WERI-Rb-1 (cell line): ENCODE data around the gene OPRM1.

Experiments used
- DNase-seq: peaks from one replicate; pipeline ENCODE4 v3.0.0-alpha.2; 2020
- H3K27ac ChIP-seq: fragments of 250-450 bp; sonication (Bioruptor Pico); 2 replicates; pipeline ENCODE4 v1.5.1; 2020; ENCODE audit warnings: mild to moderate bottlenecking, moderate library complexity
- H3K27me3 ChIP-seq: fragments of 250-450 bp; sonication (Bioruptor Pico); 2 replicates; pipeline ENCODE4 v1.5.1; 2021; ENCODE audit warnings: mild to moderate bottlenecking, low read depth, moderate library complexity; ENCODE audit not compliant: insufficient read depth, severe bottlenecking
- H3K36me3 ChIP-seq: fragments of 250-450 bp; sonication (Bioruptor Pico); 2 replicates; pipeline ENCODE4 v1.5.1; 2020; ENCODE audit warnings: mild to moderate bottlenecking, moderate library complexity
- H3K4me3 ChIP-seq: 2 replicates; pipeline ENCODE4 v1.5.1; 2011; ENCODE audit warnings: low read depth, mild to moderate bottlenecking, control low read depth, low read length
- H3K9me3 ChIP-seq: fragments of 250-450 bp; sonication (Bioruptor Pico); 2 replicates; pipeline ENCODE4 v1.5.1; 2021; ENCODE audit warnings: mild to moderate bottlenecking, moderate library complexity; ENCODE audit not compliant: severe bottlenecking
- TF ChIP-seq, protein P1 (sequence below): IDR thresholded peaks from 2 replicates; pipeline ENCODE4 v1.5.1; 2011; ENCODE audit warnings: low read depth, mild to moderate bottlenecking, control low read depth, inconsistent platforms, low read length

Gene OPRM1

DNA sequence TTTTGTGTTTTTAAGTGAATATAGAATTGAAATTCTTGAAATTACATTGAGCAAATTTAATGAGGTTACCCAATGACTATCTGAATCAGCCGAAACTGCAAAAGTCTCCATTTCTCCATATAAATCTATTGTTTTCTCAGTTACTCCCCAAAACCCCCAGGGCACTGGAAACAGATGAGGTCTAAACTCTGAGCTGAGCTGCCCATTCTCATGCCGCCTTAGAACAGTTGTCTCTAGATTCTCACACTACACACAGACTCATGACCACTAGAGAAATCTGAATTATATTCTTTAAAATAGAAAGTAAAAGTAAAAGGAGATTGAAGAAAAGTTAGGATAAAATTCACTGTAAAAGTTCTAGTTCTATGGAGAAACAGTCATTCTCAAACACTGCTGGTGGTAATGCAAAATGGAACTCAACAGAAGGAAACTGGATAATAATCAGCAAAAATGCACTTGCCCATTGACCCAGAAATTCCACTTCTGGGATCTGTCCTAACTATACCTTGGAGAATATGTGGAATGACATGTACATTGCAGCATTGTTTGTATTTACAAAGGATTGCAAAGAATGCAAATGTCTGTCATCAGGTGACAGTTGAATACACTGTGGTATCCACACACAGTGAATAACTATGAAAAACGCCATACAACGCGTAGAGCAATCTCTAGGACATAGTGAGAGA lies 192.0 kb downstream of the OPRM1 start:
- DNase-seq, result no peak
- no peaks in the 10 kb centered on the region for H3K27me3 ChIP-seq
- TF ChIP-seq, protein P1, sequence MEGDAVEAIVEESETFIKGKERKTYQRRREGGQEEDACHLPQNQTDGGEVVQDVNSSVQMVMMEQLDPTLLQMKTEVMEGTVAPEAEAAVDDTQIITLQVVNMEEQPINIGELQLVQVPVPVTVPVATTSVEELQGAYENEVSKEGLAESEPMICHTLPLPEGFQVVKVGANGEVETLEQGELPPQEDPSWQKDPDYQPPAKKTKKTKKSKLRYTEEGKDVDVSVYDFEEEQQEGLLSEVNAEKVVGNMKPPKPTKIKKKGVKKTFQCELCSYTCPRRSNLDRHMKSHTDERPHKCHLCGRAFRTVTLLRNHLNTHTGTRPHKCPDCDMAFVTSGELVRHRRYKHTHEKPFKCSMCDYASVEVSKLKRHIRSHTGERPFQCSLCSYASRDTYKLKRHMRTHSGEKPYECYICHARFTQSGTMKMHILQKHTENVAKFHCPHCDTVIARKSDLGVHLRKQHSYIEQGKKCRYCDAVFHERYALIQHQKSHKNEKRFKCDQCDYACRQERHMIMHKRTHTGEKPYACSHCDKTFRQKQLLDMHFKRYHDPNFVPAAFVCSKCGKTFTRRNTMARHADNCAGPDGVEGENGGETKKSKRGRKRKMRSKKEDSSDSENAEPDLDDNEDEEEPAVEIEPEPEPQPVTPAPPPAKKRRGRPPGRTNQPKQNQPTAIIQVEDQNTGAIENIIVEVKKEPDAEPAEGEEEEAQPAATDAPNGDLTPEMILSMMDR, result no peak
- H3K9me3 ChIP-seq, result no peaks in the 10 kb centered on the region
- no peak overlapping the region for H3K27ac ChIP-seq
- no peaks in the 10 kb centered on the region for H3K36me3 ChIP-seq
- H3K4me3 ChIP-seq, result no peak overlapping the region

DNA sequence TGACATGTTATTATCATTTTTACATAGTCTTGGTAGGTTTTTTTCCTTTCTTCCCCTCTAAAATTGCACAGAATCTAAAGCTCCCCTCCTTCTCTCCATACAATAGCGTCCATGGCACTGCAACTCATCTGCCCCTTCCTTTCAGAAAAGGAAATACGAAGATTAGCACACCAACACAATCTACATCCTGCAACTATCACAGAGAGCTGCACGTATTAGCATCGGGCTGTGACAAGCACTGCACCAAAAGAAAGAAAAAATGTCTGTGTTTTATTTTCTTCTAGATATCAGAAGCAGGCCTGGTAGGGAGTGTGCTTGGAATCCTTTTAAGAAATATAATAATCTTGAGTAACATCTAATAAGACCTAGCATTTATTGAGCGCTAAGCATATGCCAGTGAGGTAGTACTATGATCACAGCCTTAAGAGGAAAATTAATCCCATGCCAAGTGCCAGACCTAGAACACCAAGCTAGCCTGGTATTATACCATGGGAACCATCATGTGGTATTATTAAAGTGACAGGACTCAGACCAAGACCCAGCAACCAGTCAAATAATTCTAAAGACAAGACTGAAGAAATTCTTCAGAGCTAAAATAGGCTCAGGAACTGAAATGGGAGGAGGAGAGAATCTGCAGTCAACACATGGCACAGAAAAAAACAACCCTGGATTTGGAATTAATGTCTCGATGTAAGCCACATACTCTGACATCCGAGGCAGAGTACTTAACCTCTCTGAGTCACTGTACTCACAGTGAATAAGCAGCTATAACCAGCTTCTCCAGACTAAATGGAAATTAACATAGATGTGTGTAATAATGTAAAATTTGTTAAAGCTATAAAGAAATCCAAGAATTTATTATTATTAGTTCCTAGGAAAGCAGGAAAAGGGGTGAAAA lies 193.2 kb downstream of the OPRM1 start:
- Histone ChIP-seq H3K4me3 (no peak overlapping the region), H3K9me3 (no peaks in the 10 kb centered on the region), H3K27ac (no peak overlapping the region), H3K27me3 (no peaks in the 10 kb centered on the region), H3K36me3 (no peaks in the 10 kb centered on the region)
- no peak for DNase-seq
- TF ChIP-seq, protein P1, result no peak

DNA sequence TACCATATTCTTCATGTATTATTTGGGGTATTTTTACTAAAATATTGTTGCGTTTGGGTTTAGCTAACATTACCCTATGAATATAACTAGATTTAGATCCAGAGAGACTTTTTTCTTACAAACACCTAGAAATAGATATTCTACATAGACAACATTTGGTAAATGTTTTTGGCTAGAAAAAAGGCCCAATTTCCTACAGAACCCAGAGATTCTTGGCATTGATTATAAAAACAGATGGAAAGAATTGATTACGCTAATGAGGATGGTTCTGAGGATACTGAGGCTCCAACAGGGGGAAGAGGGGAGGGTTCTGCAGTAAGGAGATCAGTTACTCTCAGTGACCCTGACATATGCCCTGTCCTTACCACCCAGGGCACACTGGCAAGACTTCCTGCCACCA lies 194.3 kb downstream of the OPRM1 start:
- Histone ChIP-seq H3K36me3 (no peaks in the 10 kb centered on the region), H3K27ac (no peak overlapping the region), H3K27me3 (no peaks in the 10 kb centered on the region), H3K9me3 (no peaks in the 10 kb centered on the region), H3K4me3 (no peak overlapping the region)
- TF ChIP-seq, protein P1, result no peak
- no peak for DNase-seq

GRCh38 chr6:154234019-154234772 lies 195.2 kb downstream of the OPRM1 start:
- DNase-seq, result no peak
- TF ChIP-seq, protein P1, result no peak
- Histone ChIP-seq H3K27me3 (no peaks in the 10 kb centered on the region), H3K27ac (no peak overlapping the region), H3K9me3 (no peaks in the 10 kb centered on the region), H3K36me3 (no peaks in the 10 kb centered on the region), H3K4me3 (no peak overlapping the region)

- no peaks in the 10 kb centered on the region for H3K36me3 ChIP-seq
- H3K4me3 ChIP-seq, result no peak overlapping the region
- no peaks in the 10 kb centered on the region for H3K27me3 ChIP-seq
- TF ChIP-seq, protein P1, result no peak
- no peaks in the 10 kb centered on the region for H3K9me3 ChIP-seq
- H3K27ac ChIP-seq, result no peak overlapping the region
- DNase-seq, result no peak
Measured at GRCh38 chr6:154236646-154237301, 197.7 kb downstream of the OPRM1 start.
